PC-3 (cell line): ENCODE results near the gene LAMA3.

Experiments
- CTCF ChIP-seq: fragments of 300-600 bp; sonication (generic); conservative IDR thresholded peaks from 2 replicates; pipeline ENCODE4 v1.5.1; 2017; ENCODE audit warnings: antibody characterized with exemption, low read depth, mild to moderate bottlenecking, low read length
- EZH2phosphoT487 ChIP-seq: fragments of 300-600 bp; sonication (generic); IDR thresholded peaks from 2 replicates; pipeline ENCODE4 v1.6.1; 2018; ENCODE audit warnings: mild to moderate bottlenecking, antibody characterized with exemption, low read length, borderline replicate concordance

- no peak for TF ChIP-seq CTCF
- no peak for TF ChIP-seq EZH2phosphoT487
Measured at GRCh38 chr18:23876921-23877320, 187.7 kb downstream of the LAMA3 start.
